ENCODE results near the gene TECTA. TPM values are rescaled to one million over a fixed set of nuclear protein-coding genes. Genes with fewer than 3 reads are reported as not detected.
"Not testable (repeated sequence)": the region's sequence is repeated elsewhere in the genome, so short reads cannot be mapped to it uniquely, and the experiment has no call there.

Gene TECTA
- total and polyA plus RNA-seq, 4 donors: 2.1 to 5.5 (median 3.8) TPM

- H3K27me3 ChIP-seq (ENCODE audit: control insufficient read depth, insufficient read depth, low read length): no peaks in the 10 kb centered on the region
- no peaks in the 10 kb centered on the region for H3K9me3 ChIP-seq (ENCODE audit: control insufficient read depth, insufficient read depth, low read length)
- no peak for DNase-seq (ENCODE audit: low read depth in 4 of 6, low spot score in 6 of 6)
- no peaks in the 10 kb centered on the region for H3K4me1 ChIP-seq (ENCODE audit: control insufficient read depth, insufficient read depth, low read length)
- no peak overlapping the region for H3K4me3 ChIP-seq (ENCODE audit: low read depth, low read length)
- WGBS (ENCODE audit: insufficient coverage): 81% methylated on average over 6 of the region's 8 CpGs
- peaks cover 10% of the 10 kb centered on the region for H3K36me3 ChIP-seq (ENCODE audit: control insufficient read depth, insufficient read depth, low read length)
- no peak overlapping the region for H3K27ac ChIP-seq (ENCODE audit: low read depth, low read length)
Observed at GRCh38 chr11:121153472-121153871, 52.4 kb downstream of the TECTA start.

DNA sequence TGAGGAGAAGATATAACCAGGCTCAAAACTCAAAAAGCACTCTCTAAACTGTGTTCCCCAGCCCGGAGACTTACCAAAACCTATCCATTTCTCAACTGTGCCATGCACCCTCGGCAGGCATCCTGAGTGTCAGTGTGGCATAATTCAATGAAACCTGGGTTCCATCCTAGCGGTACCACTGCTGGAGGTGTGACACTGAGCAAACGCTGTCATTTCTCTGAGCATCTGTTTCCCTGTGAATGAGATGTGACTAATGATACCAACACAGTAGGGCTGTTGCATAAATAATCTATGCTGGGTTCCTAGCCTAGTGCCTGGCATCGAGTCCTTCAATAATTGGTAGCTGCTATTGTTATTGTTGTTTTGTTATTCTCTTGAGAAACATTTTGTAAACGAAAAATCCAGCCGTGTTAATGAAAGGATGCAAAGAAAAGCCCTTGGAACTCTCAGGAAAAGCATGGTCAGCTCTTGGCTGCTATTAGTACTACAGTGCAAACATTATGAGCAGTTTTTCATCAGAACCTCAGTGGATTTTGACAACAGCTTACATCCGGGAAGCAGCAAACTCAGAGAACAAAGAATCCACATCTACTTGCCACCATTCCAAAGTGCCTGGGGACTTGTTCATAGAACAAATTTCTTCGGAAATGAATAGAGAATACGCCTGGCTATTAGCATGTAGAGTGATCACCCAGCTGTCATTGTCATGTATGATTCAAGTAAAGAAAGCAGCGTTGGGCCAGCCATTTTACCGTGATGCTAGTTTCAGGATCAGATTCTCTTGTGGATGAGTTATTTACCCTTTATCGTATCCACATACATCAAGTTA lies 53.7 kb downstream of the TECTA start:
- H3K27ac ChIP-seq (ENCODE audit: low read depth, low read length): no peak overlapping the region
- peaks cover 10% of the 10 kb centered on the region for H3K36me3 ChIP-seq (ENCODE audit: control insufficient read depth, insufficient read depth, low read length)
- no peaks in the 10 kb centered on the region for H3K4me1 ChIP-seq (ENCODE audit: control insufficient read depth, insufficient read depth, low read length)
- H3K9me3 ChIP-seq (ENCODE audit: control insufficient read depth, insufficient read depth, low read length): no peaks in the 10 kb centered on the region
- DNase-seq (ENCODE audit: low read depth in 4 of 6, low spot score in 6 of 6): peak in 1 of 6 donors; percentile 84
- no peak overlapping the region for H3K4me3 ChIP-seq (ENCODE audit: low read depth, low read length)
- WGBS (ENCODE audit: insufficient coverage): 59% methylated on average over 10 of the region's 13 CpGs
- H3K27me3 ChIP-seq (ENCODE audit: control insufficient read depth, insufficient read depth, low read length): no peaks in the 10 kb centered on the region

- H3K9me3 ChIP-seq (ENCODE audit: control insufficient read depth, insufficient read depth, low read length): no peaks in the 10 kb centered on the region
- 74% methylated on average over 36 of the region's 36 CpGs for WGBS (ENCODE audit: insufficient coverage)
- H3K36me3 ChIP-seq (ENCODE audit: control insufficient read depth, insufficient read depth, low read length): peaks cover 8% of the 10 kb centered on the region
- H3K27ac ChIP-seq (ENCODE audit: low read depth, low read length): no peak overlapping the region
- no peak for DNase-seq (ENCODE audit: low read depth in 4 of 6, low spot score in 6 of 6)
- H3K27me3 ChIP-seq (ENCODE audit: control insufficient read depth, insufficient read depth, low read length): no peaks in the 10 kb centered on the region
- no peak overlapping the region for H3K4me3 ChIP-seq (ENCODE audit: low read depth, low read length)
- H3K4me1 ChIP-seq (ENCODE audit: control insufficient read depth, insufficient read depth, low read length): no peaks in the 10 kb centered on the region
Observed at GRCh38 chr11:121157756-121158155, 56.7 kb downstream of the TECTA start.

DNA sequence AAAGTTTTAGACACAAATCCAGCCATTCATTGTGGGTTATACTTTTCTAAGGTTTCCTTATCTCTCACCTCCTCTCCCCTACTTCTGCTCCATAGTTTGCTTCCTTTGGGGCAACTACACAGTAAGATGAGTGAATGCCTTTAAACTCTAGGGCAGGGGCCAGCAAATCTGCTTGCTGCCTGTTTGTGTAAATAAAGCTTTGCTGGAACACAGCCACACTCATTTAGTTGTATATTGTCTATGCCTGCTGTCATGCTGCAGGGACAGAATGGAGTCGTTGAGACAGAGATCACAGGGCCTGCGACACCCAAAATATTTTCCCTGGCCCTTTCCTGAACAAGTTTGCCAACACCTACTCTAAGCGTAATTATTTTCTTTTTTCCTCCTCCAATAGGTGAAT lies 58.7 kb downstream of the TECTA start:
- Histone ChIP-seq H3K9me3 (ENCODE audit: control insufficient read depth, insufficient read depth, low read length) (no peaks in the 10 kb centered on the region), H3K27me3 (ENCODE audit: control insufficient read depth, insufficient read depth, low read length) (no peaks in the 10 kb centered on the region), H3K36me3 (ENCODE audit: control insufficient read depth, insufficient read depth, low read length) (peaks cover 6% of the 10 kb centered on the region), H3K4me1 (ENCODE audit: control insufficient read depth, insufficient read depth, low read length) (no peaks in the 10 kb centered on the region), H3K4me3 (ENCODE audit: low read depth, low read length) (no peak overlapping the region), H3K27ac (ENCODE audit: low read depth, low read length) (no peak overlapping the region)
- WGBS (ENCODE audit: insufficient coverage): no CpG with 5 or more reads among the region's 3 CpGs
- DNase-seq (ENCODE audit: low read depth in 4 of 6, low spot score in 6 of 6): peak in 2 of 6 donors; percentile 57 to 64

DNA sequence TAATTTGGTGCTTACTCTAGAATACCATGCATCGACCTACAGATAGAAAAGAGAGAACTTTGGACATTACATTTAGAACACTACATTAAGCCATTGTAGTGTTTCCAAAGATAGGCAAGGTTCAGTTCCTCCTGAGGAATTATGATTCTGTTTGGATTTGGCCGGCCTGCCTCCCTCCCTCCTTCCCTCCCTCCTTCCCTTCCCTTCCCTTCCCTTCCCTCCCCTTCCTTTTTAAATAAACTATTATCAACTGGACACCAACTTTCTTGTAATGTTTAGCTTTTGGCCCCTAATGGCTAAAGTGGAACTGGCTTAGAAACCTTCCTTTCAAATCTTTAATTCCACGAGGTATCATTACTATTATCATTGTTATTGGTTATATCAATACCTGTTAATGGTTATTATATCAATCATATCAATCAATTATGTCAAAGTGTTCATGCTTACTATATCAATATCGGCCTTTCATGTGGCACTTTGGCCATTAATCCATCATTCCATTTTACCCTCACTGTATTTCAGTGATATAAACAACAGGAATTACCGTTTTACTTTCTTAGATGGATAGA lies 60.4 kb downstream of the TECTA start:
- Histone ChIP-seq H3K4me3 (ENCODE audit: low read depth, low read length) (no peak overlapping the region), H3K36me3 (ENCODE audit: control insufficient read depth, insufficient read depth, low read length) (peaks cover 8% of the 10 kb centered on the region), H3K27ac (ENCODE audit: low read depth, low read length) (no peak overlapping the region), H3K4me1 (ENCODE audit: control insufficient read depth, insufficient read depth, low read length) (no peaks in the 10 kb centered on the region), H3K9me3 (ENCODE audit: control insufficient read depth, insufficient read depth, low read length) (no peaks in the 10 kb centered on the region), H3K27me3 (ENCODE audit: control insufficient read depth, insufficient read depth, low read length) (no peaks in the 10 kb centered on the region)
- no CpG with 5 or more reads among the region's 5 CpGs for WGBS (ENCODE audit: insufficient coverage)
- DNase-seq (ENCODE audit: low read depth in 4 of 6, low spot score in 6 of 6): no peak

GRCh38 chr11:121163658-121164308 lies 62.7 kb downstream of the TECTA start:
- 93% methylated on average over 6 of the region's 6 CpGs for WGBS (ENCODE audit: insufficient coverage)
- no peak for DNase-seq (ENCODE audit: low read depth in 4 of 6, low spot score in 6 of 6)

GRCh38 chr11:121177629-121178028 lies 76.6 kb downstream of the TECTA start:
- not testable (repeated sequence) for H3K4me1 ChIP-seq (ENCODE audit: control insufficient read depth, insufficient read depth, low read length); H3K27ac ChIP-seq (ENCODE audit: low read depth, low read length); DNase-seq (ENCODE audit: low read depth in 4 of 6, low spot score in 6 of 6); H3K36me3 ChIP-seq (ENCODE audit: control insufficient read depth, insufficient read depth, low read length); H3K27me3 ChIP-seq (ENCODE audit: control insufficient read depth, insufficient read depth, low read length); H3K4me3 ChIP-seq (ENCODE audit: low read depth, low read length)
- WGBS (ENCODE audit: insufficient coverage): 80% methylated on average over 2 of the region's 10 CpGs
- H3K9me3 ChIP-seq (ENCODE audit: control insufficient read depth, insufficient read depth, low read length): peaks cover 12% of the 10 kb centered on the region

More at GRCh38 chr11:121163658-121164308, 62.7 kb downstream of the TECTA start:
- H3K27ac ChIP-seq (ENCODE audit: low read depth, low read length): no peak overlapping the region
- H3K36me3 ChIP-seq (ENCODE audit: control insufficient read depth, insufficient read depth, low read length): peaks cover 2% of the 10 kb centered on the region
- H3K4me3 ChIP-seq (ENCODE audit: low read depth, low read length): no peak overlapping the region
- H3K4me1 ChIP-seq (ENCODE audit: control insufficient read depth, insufficient read depth, low read length): no peaks in the 10 kb centered on the region
- H3K27me3 ChIP-seq (ENCODE audit: control insufficient read depth, insufficient read depth, low read length): no peaks in the 10 kb centered on the region
- no peaks in the 10 kb centered on the region for H3K9me3 ChIP-seq (ENCODE audit: control insufficient read depth, insufficient read depth, low read length)

- 89% methylated on average over 1 of the region's 1 CpG for WGBS (ENCODE audit: insufficient coverage)
- no peak for DNase-seq (ENCODE audit: low read depth in 4 of 6, low spot score in 6 of 6)
Observed at GRCh38 chr11:121179306-121179705, 78.3 kb downstream of the TECTA start.

DNA sequence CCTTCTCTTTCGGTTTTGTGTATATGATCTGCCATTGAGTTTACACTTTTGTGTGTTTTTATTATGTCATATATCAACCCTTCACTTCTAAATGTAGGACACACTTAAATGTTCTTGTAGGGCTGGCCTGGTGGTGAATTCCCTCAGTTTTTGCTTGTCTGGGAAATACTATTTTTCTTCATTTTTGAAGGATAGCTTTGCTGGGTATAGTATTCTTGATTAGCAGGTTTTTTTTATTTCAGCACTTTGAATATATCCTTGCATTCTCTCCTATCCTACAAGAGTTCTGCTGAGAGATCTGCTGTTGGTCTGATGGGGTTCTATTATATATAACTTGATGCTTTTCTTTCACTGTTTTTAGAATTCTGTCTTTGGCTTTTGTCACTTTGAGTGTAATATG lies 79.1 kb downstream of the TECTA start:
- Histone ChIP-seq H3K27ac (ENCODE audit: low read depth, low read length) (no peak overlapping the region), H3K4me3 (ENCODE audit: low read depth, low read length) (no peak overlapping the region), H3K27me3 (ENCODE audit: control insufficient read depth, insufficient read depth, low read length) (no peaks in the 10 kb centered on the region), H3K9me3 (ENCODE audit: control insufficient read depth, insufficient read depth, low read length) (peaks cover 12% of the 10 kb centered on the region), H3K4me1 (ENCODE audit: control insufficient read depth, insufficient read depth, low read length) (no peaks in the 10 kb centered on the region), H3K36me3 (ENCODE audit: control insufficient read depth, insufficient read depth, low read length) (peaks cover 2% of the 10 kb centered on the region)
- no CpG with 5 or more reads among the region's 1 CpG for WGBS (ENCODE audit: insufficient coverage)
- no peak for DNase-seq (ENCODE audit: low read depth in 4 of 6, low spot score in 6 of 6)

More at GRCh38 chr11:121179306-121179705, 78.3 kb downstream of the TECTA start:
- H3K27me3 ChIP-seq (ENCODE audit: control insufficient read depth, insufficient read depth, low read length): no peaks in the 10 kb centered on the region
- H3K4me1 ChIP-seq (ENCODE audit: control insufficient read depth, insufficient read depth, low read length): no peaks in the 10 kb centered on the region
- H3K27ac ChIP-seq (ENCODE audit: low read depth, low read length): no peak overlapping the region
- no peak overlapping the region for H3K4me3 ChIP-seq (ENCODE audit: low read depth, low read length)
- peaks cover 2% of the 10 kb centered on the region for H3K36me3 ChIP-seq (ENCODE audit: control insufficient read depth, insufficient read depth, low read length)
- peaks cover 12% of the 10 kb centered on the region for H3K9me3 ChIP-seq (ENCODE audit: control insufficient read depth, insufficient read depth, low read length)
